HG03060 (cell line): ENCODE measurements around the gene POU6F2.

ENCODE experiments used
- ATAC-seq: cut with Tn5 transposase; IDR thresholded peaks from one replicate; pipeline ENCODE4 v1.9.1; 2021; ENCODE audit warnings: low read depth, moderate number of reproducible peaks; ENCODE audit not compliant: unreplicated experiment

POU6F2 gene

DNA sequence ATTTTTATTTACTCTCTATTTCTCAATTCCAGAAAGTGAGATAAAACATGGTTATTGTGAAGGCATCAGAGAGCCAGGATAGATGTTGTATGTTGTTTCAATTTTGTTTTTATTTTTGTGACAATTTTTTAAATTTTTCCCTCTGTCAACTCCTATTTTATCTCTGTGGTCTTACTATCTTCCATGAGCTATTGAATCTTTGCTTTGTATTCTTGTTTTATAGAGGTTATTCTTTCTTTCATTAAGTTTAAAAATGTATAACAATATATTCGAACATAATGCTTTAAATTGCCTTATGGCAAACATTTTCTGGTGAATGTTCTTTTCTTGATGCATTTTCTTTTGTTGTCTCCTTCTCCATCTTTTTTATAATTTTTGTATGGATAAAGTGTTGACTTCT is 78.4 kb downstream of the POU6F2 start:
- ATAC-seq, result no peak

DNA sequence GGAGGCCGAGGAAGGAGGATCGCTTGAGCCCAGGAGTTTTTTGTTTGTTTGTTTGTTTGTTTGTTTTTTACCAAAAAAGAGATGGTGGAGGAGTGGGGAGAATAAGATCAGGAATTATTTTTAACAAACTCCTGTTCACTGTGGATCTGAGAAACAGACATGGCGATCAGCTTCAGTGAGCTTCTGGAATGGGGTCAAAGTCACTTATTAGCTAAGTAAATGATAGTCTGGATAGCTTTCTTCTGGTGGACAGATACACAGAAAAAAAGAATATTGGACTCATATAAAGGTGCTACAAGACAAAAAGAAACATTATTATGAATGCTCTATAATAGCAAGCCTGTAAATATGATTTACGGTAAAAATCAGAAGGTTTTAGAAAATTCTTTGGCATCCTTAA is 85.1 kb downstream of the POU6F2 start:
- no peak for ATAC-seq

DNA sequence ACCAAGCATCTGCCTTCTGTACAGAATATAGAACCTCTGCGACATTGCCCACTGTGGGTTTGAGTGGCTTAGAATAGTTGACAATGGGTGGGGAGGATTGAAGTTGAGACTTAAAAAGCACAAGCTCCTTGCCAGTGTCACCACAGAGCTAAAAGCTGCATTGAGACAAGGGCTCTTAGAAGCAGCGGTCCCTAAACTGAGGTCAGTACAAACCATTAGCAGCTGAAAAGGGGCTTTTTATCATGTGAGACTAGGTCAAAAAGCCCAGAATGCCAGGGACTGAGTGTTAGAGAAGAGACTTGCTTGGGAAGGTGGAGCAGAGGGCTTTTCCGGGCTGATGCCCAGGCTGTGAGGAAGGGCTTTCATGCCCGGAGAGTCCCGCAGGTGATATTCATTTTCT is 91.3 kb downstream of the POU6F2 start:
- no peak for ATAC-seq

DNA sequence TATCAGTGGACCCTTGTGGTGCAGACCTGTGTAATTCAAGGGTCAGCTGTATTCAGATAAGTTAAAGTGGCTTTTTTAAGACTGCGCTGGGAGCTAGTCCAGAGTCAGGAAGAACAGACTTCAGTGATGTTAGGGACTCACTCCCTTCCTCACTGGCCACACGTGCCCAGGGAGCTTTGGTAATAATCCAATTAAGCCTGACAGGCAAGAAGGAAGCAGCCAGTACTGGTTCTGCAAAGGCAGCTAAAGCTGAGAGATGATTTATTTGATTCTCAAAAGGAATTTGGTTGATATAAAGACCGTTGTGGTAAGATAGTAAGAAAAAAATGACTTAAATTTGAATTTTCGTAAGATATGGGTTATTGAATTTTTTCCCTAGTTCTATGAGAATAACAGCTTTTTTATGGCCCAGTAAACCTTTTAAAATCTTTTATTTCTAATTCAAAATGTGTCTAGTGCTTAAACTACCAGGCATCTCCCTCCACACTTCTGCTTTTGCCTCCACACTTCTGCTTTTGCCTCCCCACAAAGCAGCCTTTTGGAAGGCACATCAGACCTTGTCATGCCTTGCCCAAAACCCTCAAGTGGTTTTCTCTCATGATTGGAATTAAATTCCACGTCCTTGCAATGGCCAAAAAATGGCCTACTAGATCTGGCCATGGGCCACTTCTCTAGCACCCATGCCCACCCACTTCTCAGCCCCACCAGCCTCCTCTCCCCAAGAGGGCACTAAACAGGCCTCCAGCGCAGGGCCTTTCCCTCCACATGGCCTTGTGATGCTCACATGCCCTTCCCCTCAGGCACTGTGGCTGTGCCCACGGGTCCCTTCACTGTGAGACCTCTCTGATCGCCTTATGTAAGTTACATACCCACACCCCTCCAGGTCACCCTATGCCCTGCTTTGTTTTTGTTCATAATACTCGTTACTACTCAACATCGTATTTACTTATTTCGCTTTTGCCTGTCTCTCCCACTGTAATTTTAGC is 92.5 kb downstream of the POU6F2 start:
- no peak for ATAC-seq

DNA sequence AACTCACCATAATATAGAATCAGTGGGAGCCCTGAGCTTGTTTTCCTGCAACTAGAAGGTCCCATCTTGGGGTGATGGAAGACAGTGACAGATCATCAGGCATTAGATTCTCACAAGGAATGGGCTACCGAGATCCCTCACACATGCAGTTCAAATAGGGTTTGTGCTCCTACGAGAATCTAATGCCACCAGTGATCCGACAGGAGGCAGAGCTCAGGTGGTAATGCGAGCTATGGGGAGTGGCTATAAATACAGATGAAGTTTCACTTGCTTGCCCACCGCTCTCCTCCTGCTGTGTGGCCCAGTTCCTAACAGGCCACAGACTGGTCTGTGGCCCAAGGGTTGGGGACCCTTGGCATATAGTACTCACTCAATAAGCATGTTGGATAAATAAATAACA is 93.4 kb downstream of the POU6F2 start:
- no peak for ATAC-seq

DNA sequence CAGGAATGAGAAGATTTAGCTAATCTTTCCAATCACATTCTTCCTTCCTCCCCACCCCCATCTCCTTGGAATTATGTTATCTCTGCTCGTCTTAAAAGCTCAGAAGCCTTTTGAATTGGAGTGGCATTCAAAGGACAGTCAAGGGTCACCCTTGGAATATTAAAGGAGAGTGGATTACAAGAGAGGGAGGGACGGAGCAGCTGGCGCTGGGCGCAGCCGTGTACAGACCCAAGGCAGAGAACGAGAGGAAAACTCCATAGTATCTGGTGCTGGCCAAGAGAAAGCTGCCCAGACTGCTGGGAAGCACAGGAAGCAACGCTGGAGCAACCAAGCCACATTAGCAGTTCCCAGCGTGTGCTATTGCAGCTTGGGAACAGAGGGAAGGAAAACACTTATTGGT is 95.7 kb downstream of the POU6F2 start:
- no peak for ATAC-seq

DNA sequence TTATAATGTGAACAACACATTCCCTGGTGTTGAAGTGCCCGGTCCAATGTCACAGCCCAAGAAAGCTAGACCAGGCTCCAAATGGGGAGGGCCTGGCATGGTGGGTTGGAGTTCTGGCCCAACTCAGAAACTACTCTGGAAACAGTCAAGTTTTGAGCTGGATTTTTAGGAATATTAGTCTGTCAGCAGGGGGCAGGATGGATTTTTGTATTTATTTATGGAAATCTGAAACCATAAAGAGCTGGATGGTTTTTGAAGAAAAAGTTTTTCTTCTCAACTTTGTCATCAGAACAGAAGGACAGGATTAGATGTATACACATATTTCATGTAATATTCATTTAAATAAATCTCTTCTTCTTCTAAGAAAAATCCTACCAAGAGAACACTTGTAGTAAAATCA is 97.5 kb downstream of the POU6F2 start:
- no peak for ATAC-seq

DNA sequence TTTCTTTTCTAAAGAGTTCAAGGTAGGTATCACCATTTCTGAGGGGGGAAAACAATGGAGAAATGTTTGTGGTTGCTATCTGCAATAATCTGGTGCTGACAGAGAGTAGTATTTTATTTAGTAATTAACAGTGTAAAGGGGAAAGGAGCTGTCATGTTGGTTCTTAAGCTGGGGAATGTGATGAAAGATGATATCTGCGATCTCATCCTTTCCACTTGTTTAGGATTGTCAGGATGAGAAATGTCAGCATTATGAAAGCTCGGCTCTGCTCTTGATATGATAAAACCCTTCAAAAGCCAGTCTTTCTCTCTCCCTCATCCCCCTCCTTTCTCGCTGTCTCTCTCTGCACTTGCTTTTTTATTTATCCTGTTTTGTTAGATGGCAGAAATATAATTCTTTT is 106.1 kb downstream of the POU6F2 start:
- ATAC-seq, result no peak

DNA sequence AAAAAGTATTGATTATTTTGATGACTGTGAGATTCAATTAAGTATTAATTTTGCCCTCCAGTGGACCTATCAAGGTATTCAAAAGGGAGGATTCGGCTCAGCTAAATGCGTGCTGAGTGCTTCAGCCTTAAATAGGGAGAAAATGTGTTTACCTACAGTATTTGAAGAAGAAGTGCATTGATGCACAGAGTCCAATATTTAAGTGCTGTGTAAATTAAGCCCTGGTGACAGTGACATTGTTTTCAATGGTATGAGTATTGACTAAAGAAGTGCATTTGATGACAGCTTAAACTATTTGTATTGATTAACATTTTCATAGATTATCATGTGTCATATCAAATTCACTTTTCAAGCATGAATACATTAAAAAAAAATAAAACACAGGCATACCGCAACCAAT is 106.6 kb downstream of the POU6F2 start:
- no peak for ATAC-seq

DNA sequence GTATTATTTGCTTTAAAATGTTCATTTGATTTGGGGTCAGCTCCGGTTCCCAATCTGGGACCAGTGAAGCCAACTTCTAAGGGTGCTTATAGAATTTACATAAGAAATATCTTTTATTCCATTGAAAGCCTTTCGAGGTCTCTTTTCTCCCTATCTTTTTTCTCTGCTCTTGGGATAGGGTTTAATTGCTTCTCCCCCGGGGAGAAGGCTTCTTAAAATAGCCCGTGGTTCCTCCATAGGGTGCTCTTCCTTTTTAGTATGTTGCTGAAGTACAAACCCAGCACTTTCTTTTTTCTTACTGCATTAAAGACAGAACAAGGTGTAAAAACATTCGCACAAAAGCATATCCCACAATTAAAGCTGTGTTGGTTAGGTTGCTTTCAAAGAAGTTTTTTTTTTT is 107.5 kb downstream of the POU6F2 start:
- ATAC-seq, result no peak

DNA sequence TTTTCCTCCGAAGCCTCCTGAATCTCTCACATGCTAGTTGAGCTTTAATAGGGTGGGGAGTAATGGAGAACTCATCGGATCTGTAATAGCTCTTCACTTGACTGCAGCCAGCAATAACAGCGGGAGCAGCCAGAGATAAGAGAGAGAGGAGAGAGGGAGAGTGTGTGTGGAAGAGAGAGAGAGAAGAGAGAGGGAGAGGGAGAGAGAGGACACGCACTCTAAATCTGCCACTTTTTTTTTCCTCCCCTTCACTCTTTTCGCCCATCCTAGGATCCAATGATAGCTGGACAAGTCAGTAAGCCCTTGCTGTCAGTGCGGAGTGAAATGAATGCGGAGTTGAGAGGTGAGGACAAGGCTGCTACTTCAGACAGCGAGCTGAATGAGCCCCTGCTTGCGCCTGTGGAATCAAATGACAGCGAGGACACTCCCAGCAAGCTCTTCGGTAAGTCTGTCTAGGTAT is 107.9 kb downstream of the POU6F2 start:
- ATAC-seq, result no peak

DNA sequence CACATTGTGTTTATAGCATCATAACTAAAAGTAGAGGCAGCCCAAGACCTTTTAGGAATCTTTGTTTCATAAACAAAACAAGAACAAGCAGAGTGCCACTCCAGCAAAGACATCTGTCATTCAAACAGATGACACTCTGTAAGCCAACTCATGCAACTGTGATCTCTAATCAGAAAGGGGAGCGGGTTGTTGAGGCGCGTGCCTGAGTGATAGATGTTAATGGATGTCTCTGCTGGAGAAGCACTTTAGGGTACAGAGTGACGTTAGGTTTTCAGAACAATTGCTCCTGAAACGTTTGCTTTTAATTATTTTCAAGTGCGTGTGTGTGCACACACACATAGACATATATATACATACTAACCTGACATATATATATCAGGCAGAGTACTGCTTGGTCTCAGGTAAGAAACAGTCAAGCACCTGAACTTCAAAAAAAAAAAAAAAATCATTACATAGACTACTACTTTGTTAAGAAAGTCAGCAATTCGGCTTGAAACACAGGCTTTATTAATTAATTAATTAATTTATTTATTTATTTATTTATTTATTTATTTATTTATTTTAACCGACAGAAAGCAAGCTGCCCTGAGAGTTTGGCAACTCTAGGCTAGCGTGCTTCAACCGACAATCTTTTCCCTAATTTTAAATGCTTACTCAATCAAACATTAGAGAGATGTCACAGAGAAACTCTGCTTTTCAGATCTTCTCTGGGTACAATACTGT is 109.1 kb downstream of the POU6F2 start:
- no peak for ATAC-seq

DNA sequence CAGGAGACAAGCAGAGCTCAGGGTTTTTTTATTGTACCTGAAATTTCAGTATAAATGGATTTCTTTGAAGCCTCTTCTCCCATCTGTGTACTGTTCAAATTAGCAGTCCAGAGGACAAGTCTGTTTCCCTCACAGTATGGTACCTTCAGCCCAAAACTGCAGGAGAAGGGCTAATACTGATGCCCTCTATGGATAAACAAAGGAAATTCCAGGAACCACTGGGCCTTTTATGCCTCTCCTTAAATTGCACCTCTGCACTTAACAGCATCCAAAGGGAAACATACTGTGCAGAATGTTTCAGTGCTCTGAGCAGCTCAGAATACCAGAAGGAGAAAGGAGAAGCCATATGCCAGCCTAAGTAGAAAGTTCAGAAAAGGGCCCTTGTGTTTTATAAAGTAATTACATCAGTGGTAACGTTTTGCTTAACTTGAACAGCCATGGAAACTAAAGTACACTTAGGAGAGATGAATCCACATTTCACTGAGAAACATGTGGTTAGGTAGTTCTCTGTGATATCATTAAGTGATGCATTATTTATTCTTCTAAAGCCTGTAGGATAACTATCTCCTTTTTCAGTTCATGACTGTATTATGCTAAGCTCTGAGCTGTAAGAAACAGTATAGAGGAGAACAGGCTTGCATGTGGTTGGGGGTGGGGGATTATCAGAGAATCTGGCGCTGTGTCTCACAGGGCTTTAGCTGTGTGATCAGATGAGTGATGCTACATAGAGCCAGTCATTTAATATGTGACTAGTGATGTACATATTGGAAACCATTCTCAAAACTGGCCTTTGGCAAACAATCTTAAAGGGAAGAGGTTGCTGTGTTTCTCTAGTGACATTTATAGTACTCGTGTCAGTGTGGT is 111.3 kb downstream of the POU6F2 start:
- ATAC-seq, result no peak

DNA sequence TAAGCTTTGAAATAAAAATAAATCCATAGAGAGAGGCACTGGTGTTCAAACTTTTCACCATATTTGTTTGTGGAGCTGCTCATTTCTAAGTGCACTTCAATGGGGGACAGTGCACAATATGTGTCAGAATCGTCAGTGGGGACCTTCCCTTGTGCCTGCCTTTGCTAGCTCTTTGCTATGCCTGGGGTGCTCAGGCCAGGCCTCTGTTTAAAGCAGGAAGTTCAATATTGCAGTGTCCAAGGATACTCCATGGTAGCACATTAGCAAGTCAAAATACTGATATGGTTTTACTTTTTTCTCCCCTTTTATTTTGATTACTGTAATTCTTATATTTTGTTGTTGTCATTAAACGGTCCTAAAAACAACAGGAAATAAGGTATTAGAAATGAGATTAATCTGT is 113.4 kb downstream of the POU6F2 start:
- ATAC-seq, result no peak

DNA sequence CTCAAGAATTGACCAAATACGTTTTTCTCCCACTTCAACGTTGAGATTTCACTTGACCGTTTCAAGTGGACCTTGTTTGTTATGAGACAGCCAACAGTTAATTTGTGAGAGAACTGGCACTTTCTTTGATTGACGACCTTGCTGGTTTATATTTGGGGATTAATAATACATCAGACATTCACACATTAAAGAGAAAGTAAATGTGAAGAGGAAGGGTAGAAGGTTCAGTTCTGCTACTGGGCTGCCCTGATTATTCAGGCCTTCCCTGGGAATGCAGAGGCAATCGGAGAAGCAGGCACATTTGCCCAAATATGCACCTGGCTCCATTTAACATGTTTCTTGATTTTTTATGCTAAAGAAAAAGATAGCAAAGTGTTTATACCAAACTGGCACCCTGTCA is 114.1 kb downstream of the POU6F2 start:
- no peak for ATAC-seq

DNA sequence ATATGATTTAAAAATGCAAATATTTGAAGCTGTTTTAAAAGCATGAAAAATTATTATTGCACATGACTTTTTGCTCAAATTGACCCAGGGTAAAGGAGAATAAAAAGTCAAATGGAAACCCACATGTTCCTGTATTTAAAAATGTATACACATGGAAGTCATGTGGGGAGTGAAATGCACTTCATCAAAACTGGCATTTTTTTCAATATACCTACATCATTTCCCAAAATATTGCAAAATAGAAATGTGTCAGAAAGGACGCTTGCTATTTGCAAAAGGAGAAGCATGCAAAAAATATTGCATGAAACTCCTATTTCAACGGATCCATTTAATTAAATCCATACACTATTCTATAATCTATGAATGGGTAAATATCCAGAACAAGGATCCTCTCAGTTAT is 117.0 kb downstream of the POU6F2 start:
- no peak for ATAC-seq

DNA sequence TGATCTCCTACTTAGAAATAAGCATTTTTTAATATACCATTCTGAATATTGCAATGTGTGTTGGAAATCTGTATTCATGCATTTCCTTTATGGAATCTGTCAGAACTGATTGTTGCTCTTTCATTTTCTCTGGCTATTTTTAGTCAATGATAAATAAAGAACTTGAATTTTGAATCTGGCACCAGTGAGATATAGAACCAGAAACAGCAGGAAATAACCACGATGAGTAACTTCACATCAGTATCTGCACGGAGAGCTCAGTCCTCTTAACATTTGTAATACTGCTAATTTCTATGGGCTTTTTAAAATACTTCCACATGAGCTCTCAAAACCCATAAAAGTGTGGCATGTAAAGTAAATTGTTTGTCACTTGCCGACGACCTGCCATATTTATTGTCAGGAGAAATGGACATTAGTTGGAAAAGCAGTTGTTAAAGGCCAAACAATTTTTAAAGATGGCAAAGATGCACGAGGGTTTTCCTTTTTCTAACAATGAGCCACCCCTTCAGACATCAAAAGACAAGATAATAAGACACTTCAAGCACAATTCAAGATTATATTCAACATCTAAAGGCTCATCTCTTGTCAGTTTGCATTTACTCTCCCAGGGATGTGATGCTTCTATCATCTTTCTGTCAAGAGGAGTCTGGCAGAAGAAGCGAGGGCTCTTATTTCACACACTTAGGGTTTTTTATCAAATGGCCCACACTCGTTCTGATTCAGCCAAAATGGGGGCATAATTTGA is 118.3 kb downstream of the POU6F2 start:
- no peak for ATAC-seq

DNA sequence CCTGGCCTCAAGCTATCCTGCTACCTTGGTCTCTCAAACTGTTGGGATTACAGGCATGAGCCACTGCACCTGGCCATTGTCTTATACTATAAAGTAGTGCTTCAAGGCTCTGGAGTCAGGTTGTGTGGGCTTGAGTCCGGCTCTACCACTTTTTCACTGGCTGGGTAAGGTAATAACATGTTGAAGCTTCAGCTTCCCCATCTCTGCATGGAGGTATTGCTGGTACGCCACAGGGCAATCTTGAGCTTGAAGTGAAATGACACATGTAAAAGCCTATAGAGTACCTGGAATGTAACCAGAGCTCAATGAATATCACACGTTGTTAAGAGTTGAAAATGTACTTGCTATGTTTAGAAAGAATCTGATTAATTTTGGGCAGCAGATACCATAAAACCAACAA is 120.8 kb downstream of the POU6F2 start:
- ATAC-seq, result no peak

DNA sequence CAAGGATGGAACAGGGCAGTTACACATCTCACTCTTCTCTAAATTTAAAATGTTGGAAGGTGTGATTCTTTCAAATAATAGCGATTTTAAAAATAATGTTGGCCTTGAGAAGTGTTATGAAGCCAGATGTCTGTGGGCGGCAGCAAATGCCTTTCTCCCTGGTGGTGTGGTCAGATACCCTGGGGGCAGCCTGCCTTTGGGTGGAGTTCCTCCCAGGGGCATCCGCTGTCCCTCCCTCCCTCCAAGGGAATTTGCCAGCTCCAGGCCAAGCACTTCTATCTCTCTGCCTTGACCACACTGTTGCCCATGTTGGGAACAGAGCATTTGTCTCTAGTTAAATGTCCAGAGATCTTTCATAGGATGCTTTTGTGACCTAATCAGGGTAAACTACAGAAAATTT is 121.4 kb downstream of the POU6F2 start:
- no peak for ATAC-seq

DNA sequence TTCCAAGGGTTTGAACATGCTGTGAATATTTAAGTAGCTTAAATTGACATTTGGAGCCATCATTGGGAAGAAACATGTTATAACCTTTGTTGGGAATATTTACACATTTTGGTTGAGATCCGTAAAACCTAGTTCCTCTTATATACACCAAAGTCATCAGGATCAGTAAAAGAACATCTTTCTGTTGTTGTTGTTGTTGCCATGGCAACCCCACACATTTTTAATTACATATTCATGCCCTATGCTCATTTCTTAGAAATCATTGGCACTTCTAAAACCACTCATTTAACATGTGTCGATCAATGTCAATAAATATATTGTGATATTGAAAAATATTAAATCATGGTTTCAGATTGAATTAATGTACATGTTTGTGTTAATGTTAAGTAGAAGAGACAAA is 122.6 kb downstream of the POU6F2 start:
- no peak for ATAC-seq
